Chondrocyte (in vitro differentiated cells): ENCODE data around the gene COL4A3. TPM values are rescaled to one million over a fixed set of nuclear protein-coding genes. Genes with fewer than 3 reads are reported as not detected.

ENCODE experiments used
- DNase-seq: peaks from one replicate; pipeline ENCODE4 v3.0.0; 2021; ENCODE audit warnings: mixed read lengths, low spot score
- H3K27ac Mint-ChIP-seq: one replicate; pipeline ENCODE4 v1.8.0; 2021; ENCODE audit warnings: mild to moderate bottlenecking, moderate library complexity, mixed read lengths; ENCODE audit not compliant: unreplicated experiment
- H3K27me3 Mint-ChIP-seq: 2 replicates; pipeline ENCODE4 v1.8.0; 2021; ENCODE audit warnings: low read depth, mixed read lengths
- H3K36me3 Mint-ChIP-seq: 2 replicates; pipeline ENCODE4 v1.8.0; 2021; ENCODE audit warnings: low read depth, mixed read lengths
- H3K4me1 Mint-ChIP-seq: 2 replicates; pipeline ENCODE4 v1.8.0; 2021; ENCODE audit warnings: low read depth, mild to moderate bottlenecking, mixed read lengths
- H3K4me3 Mint-ChIP-seq: one replicate; pipeline ENCODE4 v1.8.0; 2021; ENCODE audit warnings: mild to moderate bottlenecking, moderate library complexity, mixed read lengths; ENCODE audit not compliant: unreplicated experiment
- H3K9me3 Mint-ChIP-seq: 2 replicates; pipeline ENCODE4 v1.8.0; 2021; ENCODE audit warnings: low read depth, mixed read lengths
- CTCF ChIP-seq: fragments of 200-600 bp; sonication (generic); IDR thresholded peaks from 2 replicates; pipeline ENCODE4 v1.5.0; 2021; ENCODE audit warnings: antibody characterized with exemption, mild to moderate bottlenecking, moderate library complexity
- total RNA-seq: library from RNA; stranded (reverse); gene quantifications from 3 replicates; pipeline ENCODE4 v1.2.1, GENCODE V29; 2021

The COL4A3 gene
- total RNA-seq, 1 donor from 2014 or later: 1.2 TPM

GRCh38 chr2:227320305-227321094, 156.1 kb downstream of the COL4A3 start:
- no peak for TF ChIP-seq CTCF
- DNase-seq: peak; percentile 92
- peaks cover 10% of the 10 kb centered on the region for H3K9me3 Mint-ChIP-seq
- H3K36me3 Mint-ChIP-seq: no peaks in the 10 kb centered on the region
- no peaks in the 10 kb centered on the region for H3K27me3 Mint-ChIP-seq
- no peak overlapping the region for H3K27ac Mint-ChIP-seq
- no peak overlapping the region for H3K4me3 Mint-ChIP-seq
- peaks cover 9% of the 10 kb centered on the region for H3K4me1 Mint-ChIP-seq

- no peak for DNase-seq
- H3K36me3 Mint-ChIP-seq: no peaks in the 10 kb centered on the region
- TF ChIP-seq CTCF: no peak
- H3K9me3 Mint-ChIP-seq: peaks cover 8% of the 10 kb centered on the region
- peaks cover 26% of the 10 kb centered on the region for H3K4me1 Mint-ChIP-seq
- H3K27me3 Mint-ChIP-seq: no peaks in the 10 kb centered on the region
- H3K27ac Mint-ChIP-seq: no peak overlapping the region
- H3K4me3 Mint-ChIP-seq: no peak overlapping the region
Observed at GRCh38 chr2:227322530-227323205, 158.2 kb downstream of the COL4A3 start.

GRCh38 chr2:227323818-227324217, 159.4 kb downstream of the COL4A3 start:
- H3K9me3 Mint-ChIP-seq: peaks cover 5% of the 10 kb centered on the region
- no peak for TF ChIP-seq CTCF
- no peaks in the 10 kb centered on the region for H3K27me3 Mint-ChIP-seq
- no peaks in the 10 kb centered on the region for H3K36me3 Mint-ChIP-seq
- H3K4me1 Mint-ChIP-seq: peaks cover 35% of the 10 kb centered on the region
- no peak overlapping the region for H3K4me3 Mint-ChIP-seq
- H3K27ac Mint-ChIP-seq: peak overlapping the region; percentile 22
- no peak for DNase-seq

- peaks cover 5% of the 10 kb centered on the region for H3K9me3 Mint-ChIP-seq
- H3K4me3 Mint-ChIP-seq: peak overlapping the region; percentile 89
- no peak for DNase-seq
- H3K27ac Mint-ChIP-seq: peak overlapping the region; percentile 95
- peaks cover 35% of the 10 kb centered on the region for H3K4me1 Mint-ChIP-seq
- H3K27me3 Mint-ChIP-seq: no peaks in the 10 kb centered on the region
- no peaks in the 10 kb centered on the region for H3K36me3 Mint-ChIP-seq
- TF ChIP-seq CTCF: no peak
Observed at GRCh38 chr2:227324642-227324994, 160.2 kb downstream of the COL4A3 start.

GRCh38 chr2:227324995-227325838, 160.8 kb downstream of the COL4A3 start, which contains the start of gene MFF:
MFF (plus strand) TSS chr2:227325251; CDS start chr2:227330666, 5,415 bp downstream.
- H3K27ac Mint-ChIP-seq: peak within 1 kb of the TSS; percentile 95
- DNase-seq: peak; percentile 97
- H3K4me3 Mint-ChIP-seq: peak within 1 kb of the TSS; percentile 89
- no peaks in the 10 kb centered on the region for H3K36me3 Mint-ChIP-seq
- H3K4me1 Mint-ChIP-seq: peaks cover 35% of the 10 kb centered on the region
- peaks cover 5% of the 10 kb centered on the region for H3K9me3 Mint-ChIP-seq
- peak; percentile 70 for TF ChIP-seq CTCF
- H3K27me3 Mint-ChIP-seq: no peaks in the 10 kb centered on the region
